Measurements from ENCODE around the gene ACY1. TPM values are rescaled to one million over a fixed set of nuclear protein-coding genes. Genes with fewer than 3 reads are reported as not detected.
A peak's percentile ranks its signal among the peaks of the same experiment; 100 is the strongest.

Gene ACY1
- total RNA-seq, 2 donors from 2014 or later: 31.1 to 40.2 TPM

- H3K36me3 ChIP-seq (replicated peaks in 1 of 2; ENCODE audit: insufficient read depth in 1 of 2, low read depth in 2 of 2): peaks cover 0 to 11% of the 10 kb centered on the region in 2 donors
- WGBS, 2 donors: 41 to 44% methylated on average over 7 of the region's 7 CpGs
- peak overlapping the region in 2 of 4 donors; percentile 2 to 20 for H3K27ac ChIP-seq
- intact Hi-C loops (cut with DNase I): loop anchor here (10.0 kb wide), 1 partner anchor 53 kb away; the partner anchor contains the start of genes PARP3 and RRP9
- H3K4me3 ChIP-seq: no peak overlapping the region
- peaks cover 32% of the 10 kb centered on the region for H3K4me1 ChIP-seq
- ATAC-seq (no peak), DNase-seq (no peak)
- no peaks in the 10 kb centered on the region for H3K27me3 ChIP-seq
- TF ChIP-seq CTCF (IDR thresholded peaks at IDR 0.05) (no peak), POLR2A (IDR thresholded peaks at IDR 0.05) (no peak)
- H3K9me3 ChIP-seq: no peaks in the 10 kb centered on the region
Measured at GRCh38 chr3:51997935-51998596, 14.7 kb downstream of the ACY1 start.

GRCh38 chr3:51998774-51999173, 15.4 kb downstream of the ACY1 start:
- DNase-seq: no peak
- 58 to 71% methylated on average over 7 of the region's 7 CpGs for WGBS, 2 donors
- Histone ChIP-seq H3K36me3 (replicated peaks in 1 of 2; ENCODE audit: insufficient read depth in 1 of 2, low read depth in 2 of 2) (peaks cover 0 to 7% of the 10 kb centered on the region in 2 donors), H3K27ac (no peak overlapping the region), H3K9me3 (no peaks in the 10 kb centered on the region), H3K4me3 (no peak overlapping the region), H3K4me1 (peaks cover 25% of the 10 kb centered on the region), H3K27me3 (no peaks in the 10 kb centered on the region)
- ATAC-seq: no peak
- intact Hi-C loops (cut with DNase I): loop anchor here (10.0 kb wide), 1 partner anchor 54 kb away; the partner anchor contains the start of genes PARP3 and RRP9
- TF ChIP-seq POLR2A (IDR thresholded peaks at IDR 0.05): no peak
- TF ChIP-seq CTCF (IDR thresholded peaks at IDR 0.05): no peak

- H3K9me3 ChIP-seq: no peaks in the 10 kb centered on the region
- 49 to 54% methylated on average over 2 of the region's 2 CpGs for WGBS, 2 donors
- peaks cover 14% of the 10 kb centered on the region for H3K4me1 ChIP-seq
- H3K27me3 ChIP-seq: no peaks in the 10 kb centered on the region
- DNase-seq (no peak), ATAC-seq (no peak)
- no peak overlapping the region for H3K27ac ChIP-seq
- TF ChIP-seq POLR2A (IDR thresholded peaks at IDR 0.05) (no peak), CTCF (IDR thresholded peaks at IDR 0.05) (no peak)
- intact Hi-C loops (cut with DNase I): loop anchor here (5.0 to 10.0 kb wide), 3 partner anchors 55 to 142 kb away; partner anchors contain the start of genes PARP3 and RRP9
- H3K36me3 ChIP-seq (replicated peaks in 1 of 2; ENCODE audit: insufficient read depth in 1 of 2, low read depth in 2 of 2): no peaks in the 10 kb centered on the region
- H3K4me3 ChIP-seq: no peak overlapping the region
Measured at GRCh38 chr3:51999846-52000245, 16.5 kb downstream of the ACY1 start.

- no peak overlapping the region for H3K4me3 ChIP-seq
- no peaks in the 10 kb centered on the region for H3K9me3 ChIP-seq
- H3K4me1 ChIP-seq: peaks cover 25% of the 10 kb centered on the region
- H3K36me3 ChIP-seq (replicated peaks in 1 of 2; ENCODE audit: insufficient read depth in 1 of 2, low read depth in 2 of 2): no peaks in the 10 kb centered on the region
- H3K27ac ChIP-seq: no peak overlapping the region
- 0 to 1% methylated on average over 3 to 18 of the region's 18 CpGs for WGBS, 2 donors
- intact Hi-C loops (cut with DNase I): loop anchor here (5.0 kb wide), 2 partner anchors 121 to 141 kb away; no protein-coding TSS in a partner anchor
- TF ChIP-seq CTCF (IDR thresholded peaks at IDR 0.05) (peak; percentile 76 to 94 (median 88)), POLR2A (IDR thresholded peaks at IDR 0.05) (no peak)
- ATAC-seq: peak; percentile 64
- peak; percentile 70 to 81 (median 76) for DNase-seq
- no peaks in the 10 kb centered on the region for H3K27me3 ChIP-seq
Measured at GRCh38 chr3:52001443-52001974, 18.2 kb downstream of the ACY1 start.

Data from body of pancreas (tissue), 4 donors.